Gastroesophageal sphincter (tissue), 4 donors: Measurements from ENCODE around the gene GDPD3. TPM values are rescaled to one million over a fixed set of nuclear protein-coding genes. Genes with fewer than 3 reads are reported as not detected.

Source experiments
- ATAC-seq: fragments of 150-250 bp; one replicate; pipeline ENCODE4 v1.9.1; 2016; ENCODE audit warnings: mild to moderate bottlenecking, moderate library complexity
- H3K27ac ChIP-seq, 4 donors: fragments of 200-600 bp; sonication (generic) in 3 of 4; 1 replicate in 3 of 4; 2 replicates in 1 of 4; pipeline ENCODE4 v1.5.1; 2016 to 2019
- H3K27me3 ChIP-seq: fragments of 200-600 bp; sonication (generic); one replicate; pipeline ENCODE4 v1.5.1; 2019
- H3K36me3 ChIP-seq, 2 donors: fragments of 200-600 bp; sonication (generic); one replicate each; pipeline ENCODE4 v1.5.1; 2019; ENCODE audit warnings: control low read depth in 1 of 2
- H3K4me1 ChIP-seq, 3 donors: fragments of 200-600 bp; sonication (generic); 1 replicate in 2 of 3; 2 replicates in 1 of 3; pipeline ENCODE4 v1.5.1; 2016 to 2019; ENCODE audit warnings: control low read depth in 2 of 3
- H3K4me3 ChIP-seq, 2 donors: fragments of 200-600 bp; sonication (generic); one replicate each; pipeline ENCODE4 v1.5.1; 2019; ENCODE audit warnings: mild to moderate bottlenecking in 1 of 2, moderate library complexity in 1 of 2
- H3K9me3 ChIP-seq, 3 donors: fragments of 200-600 bp; sonication (generic); one replicate each; pipeline ENCODE4 v1.5.1; 2017 to 2019; ENCODE audit warnings: control low read depth in 2 of 3
- CTCF ChIP-seq, 4 experiments: fragments of 200-600 bp in 2 of 4; fragments of 450-650 bp in 2 of 4; sonication (generic) in 1 of 4; IDR thresholded peaks; one replicate each; pipeline ENCODE4 v1.5.1; 2017 to 2019; ENCODE audit warnings: antibody characterized with exemption in 4 of 4, mild to moderate bottlenecking in 2 of 4, moderate library complexity in 2 of 4
- EP300 ChIP-seq: sonication (generic); formaldehyde crosslinking; IDR thresholded peaks from one replicate; pipeline ENCODE4 v1.6.1; 2017; ENCODE audit warnings: antibody characterized with exemption, mild to moderate bottlenecking
- POLR2A ChIP-seq, 2 donors: fragments of 450-650 bp; IDR thresholded peaks; one replicate each; pipeline ENCODE4 v1.6.1; 2017; ENCODE audit warnings: antibody characterized with exemption in 2 of 2, mild to moderate bottlenecking in 2 of 2, moderate library complexity in 1 of 2
- POLR2AphosphoS5 ChIP-seq: sonication (generic); formaldehyde crosslinking; IDR thresholded peaks from one replicate; pipeline ENCODE4 v1.6.1; 2017; ENCODE audit warnings: antibody characterized with exemption
- WGBS, 2 donors: methylation state at CpG; one replicate each; pipeline ENCODE4 v1.1.5; 2018; ENCODE audit warnings: low coverage in 1 of 2; 5-methylcytosine and 5-hydroxymethylcytosine counted together
- total RNA-seq, 4 donors: library from RNA; depleted of rRNA; stranded (reverse); fragments of >200 nt; gene quantifications; one replicate each; pipeline ENCODE4 v1.1.0, GENCODE V29; 2016

GDPD3 gene
- total RNA-seq, 4 donors from 2014 or later = 1.1 to 3.1 (median 1.9) TPM

GRCh38 chr16:30124985-30125379 is 11.6 kb upstream of the GDPD3 start:
- no peak for ATAC-seq
- Histone ChIP-seq H3K4me3 (no peak overlapping the region), H3K9me3 (no peaks in the 10 kb centered on the region), H3K27me3 (no peaks in the 10 kb centered on the region), H3K36me3 (peaks cover 0 to 14% of the 10 kb centered on the region in 2 donors), H3K4me1 (peaks cover 0 to 37% (median 6%) of the 10 kb centered on the region in 3 donors), H3K27ac (peak overlapping the region in 3 of 4 donors; percentile 89 to 96 (median 92))
- 100% methylated on average over 1 of the region's 4 CpGs for WGBS, 2 donors
- no peak for TF ChIP-seq POLR2AphosphoS5
- TF ChIP-seq POLR2A (IDR thresholded peaks at IDR 0.05) = no peak
- no peak for TF ChIP-seq EP300
- TF ChIP-seq CTCF (IDR thresholded peaks at IDR 0.05) = no peak

GRCh38 chr16:30122604-30123160 is 9.3 kb upstream of the GDPD3 start:
- Histone ChIP-seq H3K9me3 (no peaks in the 10 kb centered on the region), H3K36me3 (peaks cover 0 to 37% of the 10 kb centered on the region in 2 donors), H3K27ac (peak overlapping the region; percentile 70 to 96 (median 90)), H3K27me3 (no peaks in the 10 kb centered on the region), H3K4me3 (peak overlapping the region; percentile 71 to 83), H3K4me1 (peaks cover 0 to 37% (median 6%) of the 10 kb centered on the region in 3 donors)
- WGBS, 2 donors = 0% methylated on average over 7 of the region's 42 CpGs; no CpG with 5 or more reads in 1 of the 2 donors
- ATAC-seq = peak; percentile 2
- no peak for TF ChIP-seq EP300
- TF ChIP-seq POLR2A (IDR thresholded peaks at IDR 0.05) = no peak
- TF ChIP-seq CTCF (IDR thresholded peaks at IDR 0.05) = no peak
- TF ChIP-seq POLR2AphosphoS5 = no peak

- peaks cover 0 to 45% of the 10 kb centered on the region in 2 donors for H3K36me3 ChIP-seq
- no peak for TF ChIP-seq POLR2A (IDR thresholded peaks at IDR 0.05)
- no peak for TF ChIP-seq POLR2AphosphoS5
- no peak for TF ChIP-seq CTCF (IDR thresholded peaks at IDR 0.05)
- TF ChIP-seq EP300 = no peak
- H3K4me3 ChIP-seq = peak overlapping the region; percentile 71 to 83
- H3K4me1 ChIP-seq = peaks cover 0 to 37% (median 6%) of the 10 kb centered on the region in 3 donors
- 0 to 22% methylated on average over 3 to 6 of the region's 31 CpGs for WGBS, 2 donors
- peak overlapping the region; percentile 70 to 96 (median 90) for H3K27ac ChIP-seq
- peak; percentile 56 for ATAC-seq
- no peaks in the 10 kb centered on the region for H3K27me3 ChIP-seq
- H3K9me3 ChIP-seq = no peaks in the 10 kb centered on the region
These were observed 8.6 kb upstream of the GDPD3 start for GRCh38 chr16:30121741-30122571.

GRCh38 chr16:30120340-30121105 is 7.2 kb upstream of the GDPD3 start:
- H3K27me3 ChIP-seq = no peaks in the 10 kb centered on the region
- H3K9me3 ChIP-seq = no peaks in the 10 kb centered on the region
- no peak overlapping the region for H3K4me3 ChIP-seq
- TF ChIP-seq EP300 (no peak), POLR2A (IDR thresholded peaks at IDR 0.05) (no peak), POLR2AphosphoS5 (no peak), CTCF (IDR thresholded peaks at IDR 0.05) (no peak)
- WGBS, 2 donors = 86 to 87% methylated on average over 3 of the region's 3 CpGs
- peak overlapping the region in 2 of 4 donors; percentile 89 to 92 for H3K27ac ChIP-seq
- H3K4me1 ChIP-seq = peaks cover 0 to 37% (median 6%) of the 10 kb centered on the region in 3 donors
- ATAC-seq = no peak
- H3K36me3 ChIP-seq = peaks cover 0 to 59% of the 10 kb centered on the region in 2 donors
